Smooth muscle cell (in vitro differentiated cells): ENCODE results near the gene C6orf141. TPM values are rescaled to one million over a fixed set of nuclear protein-coding genes. Genes with fewer than 3 reads are reported as not detected.
A peak's percentile ranks its signal among the peaks of the same experiment; 100 is the strongest.

ENCODE experiments used
- DNase-seq: peaks from one replicate; lab custom pipeline; 2025; ENCODE audit not compliant: unreplicated experiment; lab: John Stamatoyannopoulos, UW
- H2AFZ ChIP-seq: fragments of 200-600 bp; sonication (generic); 2 replicates; pipeline ENCODE4 v1.6.0; 2016; ENCODE audit warnings: antibody characterized with exemption, low read depth, mild to moderate bottlenecking
- H3F3A ChIP-seq: fragments of 200-600 bp; sonication (generic); 2 replicates; pipeline ENCODE4 v1.6.0; 2017; ENCODE audit warnings: antibody characterized with exemption, low read depth
- H3K27ac ChIP-seq: fragments of 200-600 bp; sonication (generic); 2 replicates; pipeline ENCODE4 v1.5.1; 2016; ENCODE audit warnings: low read depth, mild to moderate bottlenecking
- H3K27me3 ChIP-seq: fragments of 200-600 bp; sonication (generic); 2 replicates; pipeline ENCODE4 v1.6.1; 2016; ENCODE audit warnings: low read depth, mild to moderate bottlenecking
- H3K36me3 ChIP-seq: fragments of 200-600 bp; sonication (generic); 2 replicates; pipeline ENCODE4 v1.5.1; 2016; ENCODE audit warnings: low read depth
- H3K4me1 ChIP-seq: fragments of 200-600 bp; sonication (generic); 2 replicates; pipeline ENCODE4 v1.5.1; 2016; ENCODE audit warnings: low read depth
- H3K4me2 ChIP-seq: fragments of 200-600 bp; sonication (generic); 2 replicates; pipeline ENCODE4 v1.6.0; 2016; ENCODE audit warnings: mild to moderate bottlenecking
- H3K4me3 ChIP-seq: fragments of 200-600 bp; sonication (generic); 2 replicates; pipeline ENCODE4 v1.5.1; 2016; ENCODE audit warnings: mild to moderate bottlenecking
- H3K79me2 ChIP-seq: fragments of 200-600 bp; sonication (generic); 2 replicates; pipeline ENCODE4 v1.6.0; 2016; ENCODE audit warnings: low read depth, mild to moderate bottlenecking
- H3K9ac ChIP-seq: fragments of 200-600 bp; sonication (generic); 2 replicates; pipeline ENCODE4 v1.6.0; 2016; ENCODE audit warnings: low read depth
- H3K9me3 ChIP-seq: fragments of 200-600 bp; sonication (generic); replicated peaks from 2 replicates; pipeline ENCODE4 v1.5.1; 2016; ENCODE audit warnings: low read depth
- H4K20me1 ChIP-seq: fragments of 200-600 bp; sonication (generic); 2 replicates; pipeline ENCODE4 v1.6.0; 2016; ENCODE audit warnings: low read depth
- WGBS: methylation state at CpG from one replicate; pipeline ENCODE4 v1.1.7; 2016; ENCODE audit warnings: low lambda C conversion rate; 5-methylcytosine and 5-hydroxymethylcytosine counted together
- polyA plus RNA-seq: library from polyadenylated mRNA; unstranded; fragments of >200 nt; fragmentation: Nextera tagmentation; extraction: Ambion mirVana; gene quantifications from 2 replicates; pipeline ENCODE4 v1.2.1, GENCODE V29; 2016
- total RNA-seq: library from RNA; depleted of rRNA; stranded (reverse); fragments of >200 nt; gene quantifications from 2 replicates; pipeline ENCODE4 v1.2.3, GENCODE V29; 2014
- TF ChIP-seq, protein P1 (sequence below): fragments of 200-600 bp; sonication (generic); IDR thresholded peaks from 2 replicates; pipeline ENCODE4 v1.5.1; 2017; ENCODE audit warnings: borderline replicate concordance, mild to moderate bottlenecking, antibody characterized with exemption; ENCODE audit not compliant: insufficient read depth, poor library complexity, severe bottlenecking

The C6orf141 gene
- total and polyA plus RNA-seq, 2 experiments from 2014 or later = 1.5 to 4.1 TPM

DNA sequence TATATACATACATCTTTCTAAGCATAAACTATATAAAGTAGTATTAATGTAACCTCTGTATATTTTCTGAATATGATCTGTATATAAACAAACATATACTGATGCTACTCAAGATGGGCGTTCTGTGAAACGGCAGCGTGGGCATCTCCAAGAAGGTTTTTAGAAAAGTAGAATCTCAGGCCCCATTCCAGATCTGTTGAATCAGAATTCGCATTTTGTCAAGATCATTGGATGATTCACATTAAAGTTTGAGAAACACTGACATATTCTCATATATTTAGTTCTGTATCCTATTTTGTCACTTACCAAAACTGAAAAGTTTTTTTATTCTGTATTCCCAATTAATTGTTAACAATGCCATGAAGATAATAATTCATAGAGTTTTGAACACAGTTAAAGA is 5.5 kb downstream of the C6orf141 start:
- no peak overlapping the region for H3K9ac ChIP-seq
- no peaks in the 10 kb centered on the region for H3K36me3 ChIP-seq
- peak overlapping the region; percentile 11 for H3K27ac ChIP-seq
- H3K79me2 ChIP-seq = no peaks in the 10 kb centered on the region
- peaks cover 10% of the 10 kb centered on the region for H3K27me3 ChIP-seq
- TF ChIP-seq, protein P1, sequence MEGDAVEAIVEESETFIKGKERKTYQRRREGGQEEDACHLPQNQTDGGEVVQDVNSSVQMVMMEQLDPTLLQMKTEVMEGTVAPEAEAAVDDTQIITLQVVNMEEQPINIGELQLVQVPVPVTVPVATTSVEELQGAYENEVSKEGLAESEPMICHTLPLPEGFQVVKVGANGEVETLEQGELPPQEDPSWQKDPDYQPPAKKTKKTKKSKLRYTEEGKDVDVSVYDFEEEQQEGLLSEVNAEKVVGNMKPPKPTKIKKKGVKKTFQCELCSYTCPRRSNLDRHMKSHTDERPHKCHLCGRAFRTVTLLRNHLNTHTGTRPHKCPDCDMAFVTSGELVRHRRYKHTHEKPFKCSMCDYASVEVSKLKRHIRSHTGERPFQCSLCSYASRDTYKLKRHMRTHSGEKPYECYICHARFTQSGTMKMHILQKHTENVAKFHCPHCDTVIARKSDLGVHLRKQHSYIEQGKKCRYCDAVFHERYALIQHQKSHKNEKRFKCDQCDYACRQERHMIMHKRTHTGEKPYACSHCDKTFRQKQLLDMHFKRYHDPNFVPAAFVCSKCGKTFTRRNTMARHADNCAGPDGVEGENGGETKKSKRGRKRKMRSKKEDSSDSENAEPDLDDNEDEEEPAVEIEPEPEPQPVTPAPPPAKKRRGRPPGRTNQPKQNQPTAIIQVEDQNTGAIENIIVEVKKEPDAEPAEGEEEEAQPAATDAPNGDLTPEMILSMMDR = no peak
- H3K4me2 ChIP-seq = no peak overlapping the region
- no peak for DNase-seq
- no peaks in the 10 kb centered on the region for H4K20me1 ChIP-seq
- H3K4me3 ChIP-seq = no peak overlapping the region
- WGBS = 74% methylated on average over 4 of the region's 4 CpGs
- peaks cover 39% of the 10 kb centered on the region for H3K4me1 ChIP-seq
- H3K9me3 ChIP-seq = no peaks in the 10 kb centered on the region
- no peaks in the 10 kb centered on the region for H3F3A ChIP-seq
- H2AFZ ChIP-seq = no peak overlapping the region

DNA sequence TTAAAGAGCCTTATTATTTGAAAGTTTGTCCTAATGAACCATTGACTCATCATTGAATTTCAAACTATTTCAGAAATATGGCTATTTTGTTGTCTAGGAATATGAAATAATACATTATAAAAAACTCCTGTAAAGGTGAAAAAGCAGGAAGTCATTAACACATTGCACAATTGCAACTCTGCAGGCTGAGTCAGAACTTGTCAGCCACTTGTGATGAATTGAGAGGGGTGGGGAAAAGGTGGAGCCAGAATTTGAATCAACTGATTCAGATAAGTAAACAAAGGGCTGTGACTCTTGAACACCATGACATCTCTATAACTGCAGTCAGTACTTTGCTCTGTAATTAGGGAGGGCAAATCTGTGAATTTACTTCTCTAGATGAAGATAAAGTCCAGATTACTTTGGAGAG is 6.0 kb downstream of the C6orf141 start:
- H3K27me3 ChIP-seq = peaks cover 8% of the 10 kb centered on the region
- H3K4me3 ChIP-seq = no peak overlapping the region
- no peak overlapping the region for H2AFZ ChIP-seq
- no peak overlapping the region for H3K9ac ChIP-seq
- H3K4me2 ChIP-seq = no peak overlapping the region
- no peaks in the 10 kb centered on the region for H3F3A ChIP-seq
- H3K4me1 ChIP-seq = peaks cover 39% of the 10 kb centered on the region
- TF ChIP-seq, protein P1 = no peak
- no peaks in the 10 kb centered on the region for H4K20me1 ChIP-seq
- no peaks in the 10 kb centered on the region for H3K9me3 ChIP-seq
- H3K36me3 ChIP-seq = no peaks in the 10 kb centered on the region
- DNase-seq = no peak
- peak overlapping the region; percentile 11 for H3K27ac ChIP-seq
- no peaks in the 10 kb centered on the region for H3K79me2 ChIP-seq

DNA sequence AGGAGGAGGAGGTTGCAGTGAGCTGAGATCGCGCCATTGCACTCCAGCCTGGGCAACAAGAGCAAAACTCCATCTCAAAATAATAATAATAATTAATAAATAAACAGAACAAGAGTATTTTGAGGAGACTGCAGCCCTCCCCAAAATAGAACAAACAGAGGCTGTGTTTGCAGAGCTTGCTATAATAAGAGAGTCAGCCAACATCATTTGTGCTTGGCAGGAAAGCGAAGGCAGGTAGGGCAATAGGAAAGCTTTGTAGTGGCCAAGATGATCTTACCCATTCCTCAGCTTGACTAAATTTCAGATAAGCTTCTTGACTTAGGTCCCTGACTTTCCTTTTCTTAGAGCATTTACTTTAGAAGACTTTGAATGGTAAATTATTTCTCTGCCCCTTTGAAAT is 6.7 kb downstream of the C6orf141 start:
- peaks cover 33% of the 10 kb centered on the region for H3K4me1 ChIP-seq
- no peaks in the 10 kb centered on the region for H3K9me3 ChIP-seq
- no peaks in the 10 kb centered on the region for H3K79me2 ChIP-seq
- no peak for DNase-seq
- WGBS = 93% methylated on average over 3 of the region's 3 CpGs
- H2AFZ ChIP-seq = no peak overlapping the region
- no peaks in the 10 kb centered on the region for H4K20me1 ChIP-seq
- H3K9ac ChIP-seq = no peak overlapping the region
- no peak overlapping the region for H3K4me2 ChIP-seq
- no peaks in the 10 kb centered on the region for H3F3A ChIP-seq
- H3K36me3 ChIP-seq = no peaks in the 10 kb centered on the region
- H3K27me3 ChIP-seq = peaks cover under 1% of the 10 kb centered on the region
- H3K27ac ChIP-seq = no peak overlapping the region
- no peak overlapping the region for H3K4me3 ChIP-seq
- TF ChIP-seq, protein P1 = no peak

DNA sequence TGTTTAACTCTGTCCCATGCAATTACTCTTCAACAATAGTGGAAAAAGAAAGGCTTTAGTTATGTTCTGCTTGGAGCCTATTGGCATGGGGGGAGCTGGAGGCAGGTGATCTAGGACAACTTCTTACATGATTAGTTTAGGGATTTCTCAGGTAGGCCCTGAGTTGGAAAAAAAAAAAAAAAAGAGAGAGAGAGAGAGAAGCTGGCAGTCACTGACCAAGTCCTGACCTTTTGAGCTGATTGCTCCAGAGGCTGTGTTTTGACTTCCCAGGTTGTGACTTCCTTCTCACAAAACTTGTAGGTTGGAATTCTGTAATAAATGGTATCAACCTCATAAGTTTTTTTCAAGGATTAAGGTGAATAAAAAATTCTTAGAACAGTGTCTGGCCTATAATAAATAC is 7.8 kb downstream of the C6orf141 start:
- no peak overlapping the region for H3K4me3 ChIP-seq

More for the DNA sequence above, 7.8 kb downstream of the C6orf141 start:
- H3K27me3 ChIP-seq = no peaks in the 10 kb centered on the region
- H4K20me1 ChIP-seq = no peaks in the 10 kb centered on the region
- H3K4me1 ChIP-seq = peaks cover 24% of the 10 kb centered on the region
- H3K4me2 ChIP-seq = no peak overlapping the region
- no peak overlapping the region for H3K9ac ChIP-seq
- no peaks in the 10 kb centered on the region for H3K36me3 ChIP-seq
- no peak overlapping the region for H3K27ac ChIP-seq
- no peak for DNase-seq
- no peaks in the 10 kb centered on the region for H3F3A ChIP-seq
- H3K79me2 ChIP-seq = no peaks in the 10 kb centered on the region
- H3K9me3 ChIP-seq = no peaks in the 10 kb centered on the region
- H2AFZ ChIP-seq = no peak overlapping the region
- TF ChIP-seq, protein P1 = no peak
